Gastroesophageal sphincter (tissue), 4 donors: Measurements from ENCODE around the gene NOP53. TPM values are rescaled to one million over a fixed set of nuclear protein-coding genes. Genes with fewer than 3 reads are reported as not detected.
"Not testable (repeated sequence)": the region's sequence is repeated elsewhere in the genome, so short reads cannot be mapped to it uniquely, and the experiment has no call there.

Experiments
- ATAC-seq: fragments of 150-250 bp; one replicate; pipeline ENCODE4 v1.9.1; 2016; ENCODE audit warnings: mild to moderate bottlenecking, moderate library complexity
- H3K27ac ChIP-seq, 4 donors: fragments of 200-600 bp; sonication (generic) in 3 of 4; 1 replicate in 3 of 4; 2 replicates in 1 of 4; pipeline ENCODE4 v1.5.1; 2016 to 2019
- H3K27me3 ChIP-seq: fragments of 200-600 bp; sonication (generic); one replicate; pipeline ENCODE4 v1.5.1; 2019
- H3K36me3 ChIP-seq, 2 donors: fragments of 200-600 bp; sonication (generic); one replicate each; pipeline ENCODE4 v1.5.1; 2019; ENCODE audit warnings: control low read depth in 1 of 2
- H3K4me1 ChIP-seq, 3 donors: fragments of 200-600 bp; sonication (generic); 1 replicate in 2 of 3; 2 replicates in 1 of 3; pipeline ENCODE4 v1.5.1; 2016 to 2019; ENCODE audit warnings: control low read depth in 2 of 3
- H3K4me3 ChIP-seq, 2 donors: fragments of 200-600 bp; sonication (generic); one replicate each; pipeline ENCODE4 v1.5.1; 2019; ENCODE audit warnings: mild to moderate bottlenecking in 1 of 2, moderate library complexity in 1 of 2
- H3K9me3 ChIP-seq, 3 donors: fragments of 200-600 bp; sonication (generic); one replicate each; pipeline ENCODE4 v1.5.1; 2017 to 2019; ENCODE audit warnings: control low read depth in 2 of 3
- CTCF ChIP-seq, 4 experiments: fragments of 200-600 bp in 2 of 4; fragments of 450-650 bp in 2 of 4; sonication (generic) in 1 of 4; IDR thresholded peaks; one replicate each; pipeline ENCODE4 v1.5.1; 2017 to 2019; ENCODE audit warnings: antibody characterized with exemption in 4 of 4, mild to moderate bottlenecking in 2 of 4, moderate library complexity in 2 of 4
- EP300 ChIP-seq: sonication (generic); formaldehyde crosslinking; IDR thresholded peaks from one replicate; pipeline ENCODE4 v1.6.1; 2017; ENCODE audit warnings: antibody characterized with exemption, mild to moderate bottlenecking
- POLR2A ChIP-seq, 2 donors: fragments of 450-650 bp; IDR thresholded peaks; one replicate each; pipeline ENCODE4 v1.6.1; 2017; ENCODE audit warnings: antibody characterized with exemption in 2 of 2, mild to moderate bottlenecking in 2 of 2, moderate library complexity in 1 of 2
- POLR2AphosphoS5 ChIP-seq: sonication (generic); formaldehyde crosslinking; IDR thresholded peaks from one replicate; pipeline ENCODE4 v1.6.1; 2017; ENCODE audit warnings: antibody characterized with exemption
- whole genome bisulfite sequencing, 2 donors: methylation state at CpG; one replicate each; pipeline ENCODE4 v1.1.5; 2018; ENCODE audit warnings: low coverage in 1 of 2; 5-methylcytosine and 5-hydroxymethylcytosine counted together
- total RNA-seq, 4 donors: library from RNA; depleted of rRNA; stranded (reverse); fragments of >200 nt; gene quantifications; one replicate each; pipeline ENCODE4 v1.1.0, GENCODE V29; 2016

Gene NOP53
- total RNA-seq, 4 donors from 2014 or later, result 332 to 592 (median 362) TPM

- Histone ChIP-seq H3K4me1 (peaks cover 0 to 95% (median 54%) of the 10 kb centered on the region in 3 donors), H3K36me3 (peaks cover 0 to 56% of the 10 kb centered on the region in 2 donors), H3K27ac (peak overlapping the region in 3 of 4 donors; percentile 67 to 92 (median 82))
Measured at GRCh38 chr19:47726467-47726866, 18.9 kb upstream of the NOP53 start.

GRCh38 chr19:47728295-47728694, 17.1 kb upstream of the NOP53 start:
- Histone ChIP-seq H3K27ac (peak overlapping the region; percentile 32 to 92 (median 84)), H3K4me1 (peaks cover 0 to 91% (median 43%) of the 10 kb centered on the region in 3 donors), H3K36me3 (peaks cover 0 to 70% of the 10 kb centered on the region in 2 donors)
- not testable (repeated sequence) for H3K4me3 ChIP-seq, ATAC-seq, H3K9me3 ChIP-seq, H3K27me3 ChIP-seq
- WGBS, 2 donors, result 97% methylated on average over 3 of the region's 4 CpGs; no CpG with 5 or more reads in 1 of the 2 donors

More at GRCh38 chr19:47726467-47726866, 18.9 kb upstream of the NOP53 start:
- WGBS, 2 donors, result 56 to 70% methylated on average over 4 of the region's 4 CpGs
- H3K27me3 ChIP-seq, result no peaks in the 10 kb centered on the region
- H3K4me3 ChIP-seq, result no peak overlapping the region
- no peak for TF ChIP-seq POLR2A (IDR thresholded peaks at IDR 0.05)
- TF ChIP-seq EP300, result no peak
- H3K9me3 ChIP-seq, result no peaks in the 10 kb centered on the region
- ATAC-seq, result no peak

GRCh38 chr19:47729468-47729798, 15.9 kb upstream of the NOP53 start:
- ATAC-seq, result peak; percentile 92
- 6 to 7% methylated on average over 6 to 9 of the region's 9 CpGs for WGBS, 2 donors
- H3K9me3 ChIP-seq, result no peaks in the 10 kb centered on the region
- H3K36me3 ChIP-seq, result peaks cover 0 to 78% of the 10 kb centered on the region in 2 donors
- H3K27ac ChIP-seq, result peak overlapping the region; percentile 82 to 92 (median 86)
- H3K4me3 ChIP-seq, result peak overlapping the region in 1 of 2 donors; percentile 40
- peaks cover 0 to 91% (median 35%) of the 10 kb centered on the region in 3 donors for H3K4me1 ChIP-seq
- no peaks in the 10 kb centered on the region for H3K27me3 ChIP-seq
- TF ChIP-seq EP300 (no peak), POLR2AphosphoS5 (peak; percentile 80)

- TF ChIP-seq POLR2A (IDR thresholded peaks at IDR 0.05) (peak in 1 of 2 donors; percentile 10), EP300 (no peak)
- peak overlapping the region; percentile 82 to 92 (median 86) for H3K27ac ChIP-seq
- no peaks in the 10 kb centered on the region for H3K9me3 ChIP-seq
- peak overlapping the region in 1 of 2 donors; percentile 40 for H3K4me3 ChIP-seq
- ATAC-seq, result peak; percentile 71
- H3K27me3 ChIP-seq, result no peaks in the 10 kb centered on the region
- 41 to 42% methylated on average over 6 to 10 of the region's 30 CpGs for WGBS, 2 donors
- H3K36me3 ChIP-seq, result peaks cover 0 to 80% of the 10 kb centered on the region in 2 donors
- peaks cover 0 to 91% (median 34%) of the 10 kb centered on the region in 3 donors for H3K4me1 ChIP-seq
Measured at GRCh38 chr19:47729799-47730520, 15.4 kb upstream of the NOP53 start.

GRCh38 chr19:47730521-47730889, 14.8 kb upstream of the NOP53 start:
- WGBS, 2 donors, result 83 to 87% methylated on average over 4 of the region's 8 CpGs
- no peaks in the 10 kb centered on the region for H3K9me3 ChIP-seq
- H3K36me3 ChIP-seq, result peaks cover 0 to 83% of the 10 kb centered on the region in 2 donors
- no peak for TF ChIP-seq POLR2A (IDR thresholded peaks at IDR 0.05)
- TF ChIP-seq EP300, result no peak
- H3K4me1 ChIP-seq, result peaks cover 0 to 90% (median 34%) of the 10 kb centered on the region in 3 donors
- ATAC-seq, result no peak
- H3K4me3 ChIP-seq, result no peak overlapping the region
- peak overlapping the region; percentile 82 to 92 (median 86) for H3K27ac ChIP-seq
- no peaks in the 10 kb centered on the region for H3K27me3 ChIP-seq

- H3K36me3 ChIP-seq, result peaks cover 0 to 83% of the 10 kb centered on the region in 2 donors
- H3K9me3 ChIP-seq, result no peaks in the 10 kb centered on the region
- H3K27ac ChIP-seq, result peak overlapping the region; percentile 82 to 92 (median 86)
- H3K27me3 ChIP-seq, result no peaks in the 10 kb centered on the region
- no peak for TF ChIP-seq CTCF (IDR thresholded peaks at IDR 0.05)
- TF ChIP-seq POLR2A (IDR thresholded peaks at IDR 0.05), result no peak
- no peak for TF ChIP-seq EP300
- TF ChIP-seq POLR2AphosphoS5, result no peak
- H3K4me1 ChIP-seq, result peaks cover 0 to 85% (median 34%) of the 10 kb centered on the region in 3 donors
- 83 to 84% methylated on average over 8 of the region's 8 CpGs for WGBS, 2 donors
- no peak overlapping the region for H3K4me3 ChIP-seq
- ATAC-seq, result no peak
Measured at GRCh38 chr19:47730910-47731309, 14.4 kb upstream of the NOP53 start.

GRCh38 chr19:47735131-47735530, 10.2 kb upstream of the NOP53 start:
- Histone ChIP-seq H3K27ac (peak overlapping the region in 2 of 4 donors; percentile 42 to 57), H3K36me3 (peaks cover 0 to 99% of the 10 kb centered on the region in 2 donors), H3K4me1 (peaks cover 0 to 43% (median 10%) of the 10 kb centered on the region in 3 donors), H3K4me3 (no peak overlapping the region), H3K9me3 (no peaks in the 10 kb centered on the region), H3K27me3 (no peaks in the 10 kb centered on the region)
- 50 to 55% methylated on average over 2 of the region's 4 CpGs for WGBS, 2 donors
- peak; percentile 13 for ATAC-seq
- TF ChIP-seq EP300 (no peak), CTCF (IDR thresholded peaks at IDR 0.05) (no peak), POLR2A (IDR thresholded peaks at IDR 0.05) (no peak), POLR2AphosphoS5 (no peak)
